ENCODE results near the gene C5.

Gene C5

GRCh38 chr9:120961936-120962335 lies 88.1 kb downstream of the C5 start:
- no peaks in the 10 kb centered on the region for H3K27me3 ChIP-seq (ENCODE audit: insufficient read depth, low read depth)
- TF ChIP-seq CTCF (conservative IDR thresholded peaks at IDR 0.05; ENCODE audit: low read depth, low read length): no peak
- H3K9ac ChIP-seq: no peak overlapping the region
- no peak overlapping the region for H3K4me3 ChIP-seq (IDR thresholded peaks at IDR 0.05; ENCODE audit: insufficient read depth, low read depth, low read length)
- H3K79me2 ChIP-seq (ENCODE audit: insufficient read depth, low read depth): no peaks in the 10 kb centered on the region
- no peaks in the 10 kb centered on the region for H4K20me1 ChIP-seq (ENCODE audit: insufficient read depth)
- H3K27ac ChIP-seq: no peak overlapping the region
- no peak overlapping the region for H2AFZ ChIP-seq (ENCODE audit: low read depth)
- no peak overlapping the region for H3K4me2 ChIP-seq
- H3K4me1 ChIP-seq (ENCODE audit: low read depth, poor library complexity, severe bottlenecking): peaks cover 4% of the 10 kb centered on the region
- H3K36me3 ChIP-seq (ENCODE audit: insufficient read depth): no peaks in the 10 kb centered on the region

GRCh38 chr9:120960001-120960400 lies 90.1 kb downstream of the C5 start:
- H3K79me2 ChIP-seq (ENCODE audit: insufficient read depth, low read depth): no peaks in the 10 kb centered on the region
- no peak overlapping the region for H2AFZ ChIP-seq (ENCODE audit: low read depth)
- no peak overlapping the region for H3K4me3 ChIP-seq (IDR thresholded peaks at IDR 0.05; ENCODE audit: insufficient read depth, low read depth, low read length)
- TF ChIP-seq CTCF (conservative IDR thresholded peaks at IDR 0.05; ENCODE audit: low read depth, low read length): no peak
- H3K36me3 ChIP-seq (ENCODE audit: insufficient read depth): no peaks in the 10 kb centered on the region
- H3K4me1 ChIP-seq (ENCODE audit: low read depth, poor library complexity, severe bottlenecking): no peaks in the 10 kb centered on the region
- no peak overlapping the region for H3K4me2 ChIP-seq
- no peak overlapping the region for H3K27ac ChIP-seq
- no peaks in the 10 kb centered on the region for H3K27me3 ChIP-seq (ENCODE audit: insufficient read depth, low read depth)
- H3K9ac ChIP-seq: no peak overlapping the region
- H4K20me1 ChIP-seq (ENCODE audit: insufficient read depth): no peaks in the 10 kb centered on the region

- Histone ChIP-seq H3K4me2 (no peak overlapping the region), H3K9ac (no peak overlapping the region), H3K27ac (no peak overlapping the region), H3K27me3 (ENCODE audit: insufficient read depth, low read depth) (no peaks in the 10 kb centered on the region), H2AFZ (ENCODE audit: low read depth) (no peak overlapping the region), H3K4me3 (IDR thresholded peaks at IDR 0.05; ENCODE audit: insufficient read depth, low read depth, low read length) (no peak overlapping the region), H4K20me1 (ENCODE audit: insufficient read depth) (no peaks in the 10 kb centered on the region), H3K79me2 (ENCODE audit: insufficient read depth, low read depth) (no peaks in the 10 kb centered on the region), H3K36me3 (ENCODE audit: insufficient read depth) (no peaks in the 10 kb centered on the region), H3K4me1 (ENCODE audit: low read depth, poor library complexity, severe bottlenecking) (no peaks in the 10 kb centered on the region)
- TF ChIP-seq CTCF (conservative IDR thresholded peaks at IDR 0.05; ENCODE audit: low read depth, low read length): no peak
Measured at GRCh38 chr9:120956862-120957261, 93.2 kb downstream of the C5 start.

- no peak overlapping the region for H3K27ac ChIP-seq
- no peak overlapping the region for H2AFZ ChIP-seq (ENCODE audit: low read depth)
Measured at GRCh38 chr9:120951960-120952618, 98.0 kb downstream of the C5 start.

More at GRCh38 chr9:120951960-120952618, 98.0 kb downstream of the C5 start:
- Histone ChIP-seq H3K9ac (no peak overlapping the region), H4K20me1 (ENCODE audit: insufficient read depth) (no peaks in the 10 kb centered on the region), H3K79me2 (ENCODE audit: insufficient read depth, low read depth) (no peaks in the 10 kb centered on the region), H3K36me3 (ENCODE audit: insufficient read depth) (no peaks in the 10 kb centered on the region), H3K4me3 (IDR thresholded peaks at IDR 0.05; ENCODE audit: insufficient read depth, low read depth, low read length) (no peak overlapping the region), H3K4me2 (no peak overlapping the region), H3K27me3 (ENCODE audit: insufficient read depth, low read depth) (no peaks in the 10 kb centered on the region), H3K4me1 (ENCODE audit: low read depth, poor library complexity, severe bottlenecking) (no peaks in the 10 kb centered on the region)
- no peak for TF ChIP-seq CTCF (conservative IDR thresholded peaks at IDR 0.05; ENCODE audit: low read depth, low read length)

All from KMS-11 (cell line).